VCaP (cell line): ENCODE measurements around the gene KRT1.

Experiments
- H3K27ac ChIP-seq: fragments of 450-650 bp; 2 replicates; pipeline ENCODE4 v1.5.1; 2017
- CTCF ChIP-seq: fragments of 450-650 bp; conservative IDR thresholded peaks from 2 replicates; pipeline ENCODE4 v1.5.1; 2017; ENCODE audit warnings: mild to moderate bottlenecking, moderate library complexity

KRT1 gene

DNA sequence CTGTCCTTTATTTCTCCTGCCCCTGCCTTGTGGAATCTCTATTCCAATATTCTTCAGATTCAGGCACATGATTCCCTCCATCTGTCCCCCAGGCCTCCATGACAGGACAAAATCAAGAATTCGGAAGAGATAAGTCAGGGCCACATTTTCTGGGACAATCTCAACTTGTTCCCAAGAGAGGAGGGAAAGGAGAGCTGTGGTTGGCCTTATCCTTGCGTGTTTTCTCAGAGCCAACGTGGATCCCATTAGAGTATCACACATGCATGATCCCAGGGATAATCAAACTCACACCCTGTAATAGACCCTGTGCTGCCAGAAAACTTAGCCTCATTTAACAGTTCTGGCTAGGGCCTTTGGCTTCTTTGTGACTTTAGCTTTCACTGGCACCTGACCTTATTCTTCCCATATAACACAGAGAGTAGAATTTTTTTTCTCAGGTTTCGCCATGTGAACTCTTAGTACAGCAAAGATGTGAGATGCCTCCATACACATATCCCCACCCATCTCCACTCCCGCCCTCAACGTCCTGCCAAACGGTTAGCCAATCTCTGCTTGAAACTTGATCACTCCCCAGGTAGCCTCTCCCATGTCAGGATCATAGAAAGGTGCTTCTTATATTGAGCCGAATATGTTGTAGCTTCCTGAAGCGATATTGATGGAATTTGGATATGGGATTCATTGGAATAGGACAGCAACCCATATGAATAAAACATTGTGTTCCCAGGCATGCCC, 6.7 kb upstream of the KRT1 start:
- TF ChIP-seq CTCF, result no peak
- H3K27ac ChIP-seq, result no peak overlapping the region

DNA sequence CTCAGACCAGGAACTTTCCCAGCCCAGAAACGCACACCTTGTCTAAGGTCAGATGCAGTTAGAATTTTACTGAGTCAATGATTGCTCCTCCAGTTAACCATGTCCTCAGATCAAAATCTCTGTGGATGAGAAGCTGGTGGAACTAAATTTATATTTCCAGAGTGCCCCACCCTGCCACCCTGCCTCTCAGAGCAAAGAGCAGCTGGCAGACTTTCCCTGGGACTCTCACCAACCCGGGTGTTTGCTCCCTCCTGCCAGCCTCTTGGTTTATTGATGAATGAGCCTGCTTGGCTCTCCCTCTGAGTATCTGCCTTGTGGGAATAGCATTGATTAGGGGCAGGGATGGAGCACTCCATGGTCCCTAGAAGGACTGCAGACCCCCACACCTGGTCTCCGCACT, 5.9 kb upstream of the KRT1 start:
- TF ChIP-seq CTCF, result no peak
- no peak overlapping the region for H3K27ac ChIP-seq

DNA sequence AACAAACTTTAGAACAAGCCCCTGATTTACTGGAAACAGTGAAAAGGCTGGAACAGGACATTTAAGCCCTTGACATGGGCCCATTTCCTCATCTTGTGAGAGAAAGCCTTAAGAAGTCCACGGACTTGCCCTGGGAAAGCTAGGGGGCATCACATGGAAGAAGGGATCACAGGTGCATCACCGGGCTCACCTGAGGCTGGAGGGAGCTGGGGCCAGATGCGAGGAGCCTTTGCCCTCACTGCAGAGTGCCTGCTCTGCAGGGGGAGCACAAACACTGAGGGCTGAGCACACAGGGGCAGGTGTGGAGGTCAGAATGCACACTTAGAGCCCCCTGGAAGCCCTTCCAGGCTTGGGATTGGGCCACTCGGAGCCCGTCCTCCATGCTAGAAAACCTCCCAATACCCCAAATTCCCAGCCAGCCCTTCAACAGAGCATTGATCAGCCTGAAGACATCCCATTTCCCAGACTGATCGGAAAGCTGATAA, 5.2 kb upstream of the KRT1 start:
- no peak for TF ChIP-seq CTCF
- H3K27ac ChIP-seq, result no peak overlapping the region

- no peak for TF ChIP-seq CTCF
- no peak overlapping the region for H3K27ac ChIP-seq
Observed at GRCh38 chr12:52684431-52684830, 4.2 kb upstream of the KRT1 start.

DNA sequence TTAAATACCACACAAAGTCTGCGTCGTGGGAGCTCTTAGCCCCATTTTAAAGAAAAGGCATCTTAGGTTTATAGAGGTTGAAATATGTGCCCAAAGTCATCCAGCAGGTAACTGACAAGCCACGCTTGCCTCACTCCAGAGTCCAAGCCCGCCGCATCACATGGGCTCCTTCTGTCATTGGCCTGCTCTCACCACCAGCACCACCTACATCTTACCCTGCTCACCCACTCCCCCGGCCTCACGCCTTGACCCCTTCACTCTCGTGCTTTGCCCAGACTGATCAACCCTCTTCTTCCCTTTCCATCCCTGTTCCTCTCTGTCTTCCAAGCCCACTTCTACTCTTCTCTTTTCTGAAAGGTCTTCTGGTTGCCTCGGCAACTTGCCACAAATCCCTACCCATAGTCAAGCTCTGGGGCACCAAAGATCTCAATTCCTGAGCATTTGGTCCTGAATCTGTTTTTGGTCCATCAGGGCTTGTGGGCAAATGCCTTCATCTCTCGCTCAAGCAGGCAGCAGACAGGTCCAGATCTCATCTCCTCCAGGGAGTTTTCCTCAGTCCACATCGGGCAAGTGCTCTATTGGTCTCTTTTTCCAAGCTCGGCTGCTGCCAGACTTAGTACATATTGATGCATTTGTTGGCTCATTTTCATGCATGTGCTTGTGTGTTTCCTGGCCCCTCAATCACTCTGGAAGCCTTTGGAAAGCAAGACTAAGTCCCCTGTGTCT, 3.5 kb upstream of the KRT1 start:
- TF ChIP-seq CTCF, result no peak
- H3K27ac ChIP-seq, result no peak overlapping the region; the same call in 1 of the 2 replicates

GRCh38 chr12:52682938-52683574, 2.8 kb upstream of the KRT1 start:
- peak overlapping the region; percentile 5; the same call in 1 of the 2 replicates for H3K27ac ChIP-seq
- no peak for TF ChIP-seq CTCF

GRCh38 chr12:52682381-52682660, 2.1 kb upstream of the KRT1 start:
- H3K27ac ChIP-seq, result peak overlapping the region; percentile 5; the same call in 1 of the 2 replicates
- no peak for TF ChIP-seq CTCF
